ENCODE results near the gene SLC22A23.
A peak's percentile ranks its signal among the peaks of the same experiment; 100 is the strongest.

Gene SLC22A23

DNA sequence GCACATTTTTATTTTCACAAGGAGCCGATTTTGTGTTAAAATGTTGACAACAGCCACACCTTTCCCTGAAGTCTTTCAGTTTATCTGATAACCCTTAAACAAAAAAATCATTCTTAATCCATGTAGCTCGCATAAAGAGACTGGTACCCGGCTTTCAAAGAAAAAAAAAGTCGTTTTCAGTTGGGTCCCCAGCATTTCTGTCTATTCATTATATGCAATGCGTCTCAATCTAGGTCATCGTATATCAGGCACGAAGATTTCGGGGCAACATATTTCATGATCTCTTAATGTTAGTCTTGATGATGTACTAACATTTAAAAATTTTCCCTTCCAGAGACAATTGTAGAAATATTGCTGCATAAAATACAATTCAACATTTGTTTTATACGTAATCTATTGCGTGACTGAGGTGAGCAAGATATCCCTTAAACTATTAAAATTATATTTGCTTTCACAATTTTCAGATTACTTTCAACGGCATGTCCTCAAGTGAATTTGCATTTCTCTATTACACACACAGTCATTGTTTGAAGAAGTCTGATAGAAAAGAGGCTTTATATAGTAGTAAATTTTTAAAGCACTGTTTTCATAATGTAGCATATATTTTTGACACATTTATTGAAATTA is 226.5 kb downstream of the SLC22A23 start:
- peak overlapping the region; percentile 76 for H3K4me3 ChIP-seq (ENCODE audit: low read depth, low read length)
- TF ChIP-seq, protein P1, sequence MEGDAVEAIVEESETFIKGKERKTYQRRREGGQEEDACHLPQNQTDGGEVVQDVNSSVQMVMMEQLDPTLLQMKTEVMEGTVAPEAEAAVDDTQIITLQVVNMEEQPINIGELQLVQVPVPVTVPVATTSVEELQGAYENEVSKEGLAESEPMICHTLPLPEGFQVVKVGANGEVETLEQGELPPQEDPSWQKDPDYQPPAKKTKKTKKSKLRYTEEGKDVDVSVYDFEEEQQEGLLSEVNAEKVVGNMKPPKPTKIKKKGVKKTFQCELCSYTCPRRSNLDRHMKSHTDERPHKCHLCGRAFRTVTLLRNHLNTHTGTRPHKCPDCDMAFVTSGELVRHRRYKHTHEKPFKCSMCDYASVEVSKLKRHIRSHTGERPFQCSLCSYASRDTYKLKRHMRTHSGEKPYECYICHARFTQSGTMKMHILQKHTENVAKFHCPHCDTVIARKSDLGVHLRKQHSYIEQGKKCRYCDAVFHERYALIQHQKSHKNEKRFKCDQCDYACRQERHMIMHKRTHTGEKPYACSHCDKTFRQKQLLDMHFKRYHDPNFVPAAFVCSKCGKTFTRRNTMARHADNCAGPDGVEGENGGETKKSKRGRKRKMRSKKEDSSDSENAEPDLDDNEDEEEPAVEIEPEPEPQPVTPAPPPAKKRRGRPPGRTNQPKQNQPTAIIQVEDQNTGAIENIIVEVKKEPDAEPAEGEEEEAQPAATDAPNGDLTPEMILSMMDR (IDR thresholded peaks at IDR 0.05; ENCODE audit: low read depth, low read length): no peak

DNA sequence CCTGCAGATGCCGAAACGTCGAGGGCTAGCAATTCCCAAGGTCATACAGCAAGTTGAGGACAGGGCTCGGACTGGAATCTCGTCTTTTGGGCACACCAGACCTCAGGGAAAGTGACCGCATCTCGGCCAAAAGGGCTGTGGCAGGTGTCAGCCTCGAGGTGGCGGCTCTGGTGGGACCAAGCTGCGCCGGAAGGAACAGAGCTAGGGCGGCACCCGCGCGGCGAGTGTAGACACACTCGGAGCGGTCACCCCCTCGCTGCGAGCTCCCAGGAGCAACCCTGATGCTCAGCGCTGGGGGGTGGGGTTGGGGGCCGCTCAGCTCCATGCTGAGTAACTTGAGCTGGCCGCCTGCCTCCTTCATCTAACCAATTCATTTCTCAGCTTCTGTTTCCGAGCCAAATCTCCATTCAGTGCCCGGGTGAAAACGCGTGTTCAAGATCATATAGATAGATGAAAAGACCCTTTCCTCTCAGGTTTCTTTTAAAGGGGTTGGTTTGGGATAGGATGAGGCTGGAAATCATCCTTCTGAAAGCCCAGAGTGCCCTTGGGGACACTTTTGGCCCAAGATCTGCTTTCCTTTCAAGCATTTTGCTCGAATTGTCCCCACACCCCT is 227.2 kb downstream of the SLC22A23 start:
- no peak overlapping the region for H3K4me3 ChIP-seq (ENCODE audit: low read depth, low read length)
- TF ChIP-seq, protein P1 (IDR thresholded peaks at IDR 0.05; ENCODE audit: low read depth, low read length): no peak

DNA sequence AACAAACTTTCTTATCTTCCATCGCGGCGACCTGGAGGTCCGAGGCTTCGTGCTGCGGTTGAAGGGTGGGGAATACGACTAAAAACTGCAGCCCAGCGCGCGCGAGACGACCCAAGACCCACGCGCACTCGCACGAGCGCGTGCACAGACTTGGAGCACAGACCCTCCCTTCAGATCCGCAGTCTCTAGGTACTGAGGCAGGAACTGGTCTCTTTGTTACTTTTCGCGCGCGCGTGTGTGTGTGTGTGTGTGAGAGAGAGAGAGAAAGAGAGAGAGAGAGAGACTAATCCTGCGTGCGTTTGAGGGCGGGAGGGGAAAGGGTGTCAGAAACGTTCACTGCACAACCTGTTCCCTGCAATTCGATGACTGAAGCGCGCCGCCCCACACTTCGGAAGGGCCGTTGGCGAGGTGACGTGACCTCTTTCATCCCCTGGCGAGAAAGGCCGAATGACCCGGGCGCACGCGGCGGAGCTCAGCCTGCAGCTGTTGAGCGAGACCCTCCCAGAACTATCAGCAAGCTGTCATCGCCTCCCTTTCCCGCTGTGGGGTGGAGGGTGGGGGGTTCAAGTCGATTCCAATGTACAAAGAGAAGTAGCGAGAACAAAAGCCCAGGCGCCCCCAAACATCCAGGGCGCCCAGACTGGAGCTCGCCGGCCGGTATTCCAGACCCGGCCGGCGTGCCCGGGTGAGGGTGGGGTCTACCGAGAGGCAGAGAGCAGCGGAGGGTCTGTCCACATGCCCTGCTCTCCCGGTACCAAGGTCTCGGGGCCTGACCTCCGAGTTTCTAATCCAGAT is 227.9 kb downstream of the SLC22A23 start:
- TF ChIP-seq, protein P1 (IDR thresholded peaks at IDR 0.05; ENCODE audit: low read depth, low read length): no peak
- H3K4me3 ChIP-seq (ENCODE audit: low read depth, low read length): no peak overlapping the region

DNA sequence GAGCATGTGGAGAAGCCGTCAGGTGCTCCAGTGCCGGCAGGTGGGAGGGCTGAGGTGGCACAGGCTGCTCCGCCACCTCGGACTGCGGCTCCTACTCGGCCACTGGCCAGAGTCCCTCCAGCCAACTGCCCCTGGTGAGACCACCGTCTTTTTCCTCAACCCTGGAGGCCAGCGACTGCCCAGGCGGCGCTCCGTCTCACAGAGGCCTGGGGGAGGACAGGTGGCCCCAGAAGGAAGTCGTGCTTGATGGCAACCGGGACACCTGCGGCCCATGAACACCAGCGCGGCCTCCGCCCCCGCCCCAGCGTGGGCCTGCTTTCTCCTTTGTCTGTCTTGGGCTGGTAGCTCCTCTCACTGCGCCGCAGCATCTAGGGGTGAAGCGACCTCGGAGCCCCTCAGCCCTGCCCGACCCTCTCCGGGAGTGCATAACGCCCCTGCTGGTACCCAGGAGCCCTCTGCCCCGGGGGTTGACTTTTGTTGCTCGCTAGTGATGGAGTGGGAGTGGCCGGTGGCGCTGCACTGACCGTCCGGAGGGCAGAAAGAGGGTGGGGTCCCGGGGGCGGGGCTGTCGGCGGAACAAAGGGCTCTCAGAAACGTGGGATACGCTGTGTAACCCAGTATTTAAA is 228.7 kb downstream of the SLC22A23 start:
- TF ChIP-seq, protein P1 (IDR thresholded peaks at IDR 0.05; ENCODE audit: low read depth, low read length): no peak
- H3K4me3 ChIP-seq (ENCODE audit: low read depth, low read length): no peak overlapping the region

DNA sequence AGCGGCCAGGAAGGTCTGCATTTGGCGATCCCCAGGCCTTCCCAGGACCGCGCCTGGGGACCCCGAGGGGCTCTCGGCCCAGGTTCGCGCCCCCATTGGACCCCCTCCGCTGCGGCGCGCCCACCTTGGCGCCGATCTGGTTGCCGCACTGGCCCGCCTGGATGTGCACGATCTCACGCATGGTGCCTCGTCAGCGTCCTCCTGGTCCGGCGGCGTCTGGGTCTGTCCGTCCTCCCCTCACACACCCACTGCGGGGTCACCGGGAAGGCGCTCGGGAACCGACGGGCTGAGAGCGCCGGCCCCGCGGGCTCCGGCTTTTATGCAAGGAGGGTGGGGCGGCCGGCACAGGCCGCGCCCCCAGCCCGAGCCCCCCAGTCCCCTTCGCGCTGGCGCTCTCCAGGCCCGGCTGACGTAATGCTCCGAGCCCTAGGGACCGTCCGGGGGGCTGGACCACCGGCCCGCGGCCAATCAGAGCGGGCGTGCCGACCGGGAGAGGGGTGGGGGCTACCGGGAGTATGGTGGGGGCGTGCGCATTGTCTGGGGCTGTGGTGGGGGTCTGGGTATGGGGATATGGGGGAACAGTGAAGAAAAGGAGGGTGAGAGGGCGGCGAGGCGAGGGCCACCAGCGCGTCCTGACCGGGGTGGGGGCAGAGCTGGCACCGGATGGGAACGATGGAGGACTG is 229.3 kb downstream of the SLC22A23 start, which contains the start of gene TUBB2B:
TUBB2B (minus strand) TSS at position 291 of the 683 bp plus-strand sequence; CDS start at position 181, 110 bp downstream.
- H3K4me3 ChIP-seq (ENCODE audit: low read depth, low read length): peak within 1 kb of the TSS; percentile 52
- TF ChIP-seq, protein P1 (IDR thresholded peaks at IDR 0.05; ENCODE audit: low read depth, low read length): no peak

DNA sequence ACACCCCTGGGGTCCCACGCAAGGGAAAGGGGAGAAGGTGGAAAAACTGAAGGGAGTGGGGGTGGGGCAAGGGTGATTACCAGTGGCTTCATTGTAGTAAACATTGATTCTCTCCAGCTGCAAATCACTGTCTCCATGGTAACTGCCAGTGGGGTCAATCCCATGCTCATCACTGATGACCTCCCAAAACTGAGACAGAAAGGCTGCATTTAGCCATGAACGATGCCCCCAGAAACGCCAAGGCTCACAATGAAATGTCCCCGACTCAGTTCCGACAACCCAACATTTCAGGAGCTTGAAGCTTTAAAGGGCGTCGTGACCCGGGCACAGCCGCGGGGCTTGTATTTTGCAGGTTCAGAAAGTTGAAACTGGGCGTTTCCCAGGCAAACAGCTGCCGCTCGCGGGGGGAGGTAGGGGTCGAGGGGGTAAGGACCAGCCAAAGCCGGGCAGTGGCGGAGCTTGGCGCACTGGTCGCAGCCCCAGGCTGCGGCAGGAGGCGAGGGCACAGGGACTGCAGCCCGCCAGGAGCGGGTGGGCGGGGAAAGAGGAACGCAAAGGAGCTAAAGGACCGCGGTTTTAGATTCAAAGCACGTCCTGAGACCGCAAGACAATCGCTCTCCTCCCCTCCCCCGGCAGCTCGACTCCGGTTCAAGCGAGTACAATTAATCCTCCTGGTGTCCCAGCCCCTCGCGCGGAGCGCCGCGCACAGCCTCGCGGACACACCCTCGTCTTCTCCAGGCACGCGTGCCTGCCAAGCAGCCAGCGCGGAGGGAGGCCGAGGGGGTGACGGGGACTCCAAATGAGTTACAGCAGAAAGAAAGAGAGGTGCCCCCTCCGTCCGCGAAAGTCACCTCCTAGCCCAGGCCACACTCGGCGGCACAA is 230.1 kb downstream of the SLC22A23 start:
- TF ChIP-seq, protein P1 (IDR thresholded peaks at IDR 0.05; ENCODE audit: low read depth, low read length): no peak
- H3K4me3 ChIP-seq (ENCODE audit: low read depth, low read length): peak overlapping the region; percentile 52

Data from WI38 (cell line).